HS-5 (cell line): Measurements from ENCODE around the gene AKT2.

Source experiments
- DNase-seq: peaks from one replicate; pipeline ENCODE4 v3.0.0-alpha.2; 2012; ENCODE audit warnings: low read depth

The AKT2 gene

DNA sequence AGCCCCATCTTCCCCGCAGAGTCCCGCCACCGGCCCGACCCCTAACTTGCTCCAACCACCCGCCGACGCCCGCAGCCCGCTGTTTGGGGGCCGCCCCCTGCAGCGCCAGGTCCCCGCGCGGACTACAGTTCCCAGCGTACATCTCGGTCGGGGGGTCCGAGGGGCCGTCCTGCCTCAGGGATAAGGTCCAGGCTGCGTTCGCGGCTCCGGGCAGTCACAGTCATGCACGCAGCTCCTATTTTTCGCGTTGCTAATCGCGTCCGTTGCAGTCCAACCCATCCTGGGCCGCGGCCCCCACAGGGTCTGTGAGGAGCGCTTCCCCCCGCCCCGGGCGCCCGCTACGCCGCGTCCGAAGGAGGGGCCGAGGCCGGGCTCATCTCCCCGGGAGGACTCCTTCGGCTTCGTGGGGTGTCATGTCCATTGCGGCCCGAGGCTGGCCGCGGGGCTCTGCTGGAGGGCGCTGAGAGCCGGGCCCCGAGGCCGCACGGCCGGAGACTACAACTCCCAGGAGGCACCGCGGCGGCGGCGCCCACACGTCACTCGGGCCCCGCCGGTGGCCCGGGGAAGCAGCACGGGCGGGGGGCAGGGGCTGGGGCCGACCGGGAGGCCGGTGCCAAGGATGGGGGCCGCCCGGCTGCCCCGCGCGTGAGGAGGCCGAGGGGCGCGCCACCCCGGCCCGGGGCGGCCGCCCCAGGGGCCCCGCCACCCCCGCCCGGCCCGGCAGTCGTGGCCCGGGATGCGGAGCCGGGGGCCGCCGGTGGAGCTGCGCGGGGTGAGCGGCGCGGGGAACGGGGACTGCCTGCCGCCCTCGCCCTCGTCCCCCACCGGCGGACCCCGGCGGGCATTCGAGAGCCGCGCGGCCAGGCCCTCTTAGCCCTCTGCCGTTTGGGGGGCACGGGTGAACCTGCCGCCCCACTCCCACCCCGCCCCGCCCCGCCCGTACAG, 94.0 kb downstream of the AKT2 start, which contains the start of gene MAP3K10:
MAP3K10 (plus strand) TSS at position 536 of the 945 bp plus-strand sequence. CDS start 606 bp downstream, outside the sequence.
- no peak for DNase-seq

DNA sequence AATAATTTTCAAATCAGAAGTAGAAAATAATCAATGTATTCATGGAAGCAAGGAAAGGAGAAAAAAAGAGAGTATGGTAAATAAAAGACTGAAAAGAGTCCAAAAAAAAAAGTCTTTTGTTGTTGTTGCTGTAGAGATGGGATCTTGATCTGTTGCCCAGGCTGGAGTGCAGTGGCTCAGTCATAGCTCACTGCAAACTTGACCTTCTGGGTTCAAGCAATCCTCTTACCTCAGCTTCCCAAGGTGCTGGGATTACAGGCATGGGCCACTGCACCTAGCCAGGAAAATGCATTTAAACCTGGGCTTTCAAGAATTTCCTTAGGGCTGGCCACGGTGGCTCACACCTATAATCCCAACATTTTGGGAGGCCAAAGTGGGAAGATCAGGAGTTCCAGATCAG, 100.9 kb downstream of the AKT2 start:
- DNase-seq: no peak
